GM18520 (cell line): ENCODE results near the gene COL8A2.
A peak's percentile ranks its signal among the peaks of the same experiment; 100 is the strongest.

Source experiments
- ATAC-seq: cut with Tn5 transposase; IDR thresholded peaks from one replicate; pipeline ENCODE4 v1.9.1; 2021; ENCODE audit not compliant: unreplicated experiment

Gene COL8A2

GRCh38 chr1:36157973-36158826 is 33.2 kb upstream of the COL8A2 start:
- ATAC-seq: no peak

DNA sequence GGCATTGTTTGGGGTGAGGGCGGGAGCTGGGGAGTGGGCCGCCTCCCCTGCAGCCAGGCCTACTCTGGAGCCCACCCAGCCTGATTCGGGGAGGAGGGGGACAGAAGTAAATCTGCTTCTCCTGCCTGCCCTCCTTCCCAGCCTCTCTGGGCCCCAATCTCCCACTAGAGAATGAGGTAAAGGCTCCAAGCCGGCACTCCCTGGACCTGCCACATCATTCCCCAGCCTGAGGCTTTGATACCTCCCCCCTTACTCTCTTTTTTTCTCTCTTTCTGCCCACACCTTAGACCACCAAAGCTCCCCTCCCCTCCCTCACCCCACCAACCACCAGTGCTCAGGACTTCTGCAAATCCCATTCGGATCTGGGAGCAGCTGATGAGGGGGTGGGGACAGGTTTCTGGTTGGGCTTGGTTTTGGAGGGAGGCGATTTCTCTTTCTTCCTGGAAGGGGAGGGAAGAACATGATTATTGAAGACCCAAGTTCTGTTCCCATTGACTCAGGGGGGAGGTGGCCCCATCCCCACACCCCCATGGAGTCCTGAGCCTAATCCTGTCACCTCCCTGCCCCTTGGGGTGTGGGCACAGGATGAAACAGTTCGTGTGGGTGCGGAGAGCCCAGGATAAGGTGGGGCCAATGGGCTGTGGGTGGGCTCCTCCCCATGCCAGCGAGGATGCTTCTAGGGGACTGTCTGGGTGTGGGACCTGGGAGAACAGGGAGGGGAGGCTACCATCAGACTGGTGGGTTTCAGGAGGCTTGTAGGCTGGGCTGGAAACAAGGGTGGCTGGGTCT is 32.3 kb upstream of the COL8A2 start:
- ATAC-seq: no peak

- no peak for ATAC-seq
Measured at GRCh38 chr1:36156329-36157114, 31.5 kb upstream of the COL8A2 start.

DNA sequence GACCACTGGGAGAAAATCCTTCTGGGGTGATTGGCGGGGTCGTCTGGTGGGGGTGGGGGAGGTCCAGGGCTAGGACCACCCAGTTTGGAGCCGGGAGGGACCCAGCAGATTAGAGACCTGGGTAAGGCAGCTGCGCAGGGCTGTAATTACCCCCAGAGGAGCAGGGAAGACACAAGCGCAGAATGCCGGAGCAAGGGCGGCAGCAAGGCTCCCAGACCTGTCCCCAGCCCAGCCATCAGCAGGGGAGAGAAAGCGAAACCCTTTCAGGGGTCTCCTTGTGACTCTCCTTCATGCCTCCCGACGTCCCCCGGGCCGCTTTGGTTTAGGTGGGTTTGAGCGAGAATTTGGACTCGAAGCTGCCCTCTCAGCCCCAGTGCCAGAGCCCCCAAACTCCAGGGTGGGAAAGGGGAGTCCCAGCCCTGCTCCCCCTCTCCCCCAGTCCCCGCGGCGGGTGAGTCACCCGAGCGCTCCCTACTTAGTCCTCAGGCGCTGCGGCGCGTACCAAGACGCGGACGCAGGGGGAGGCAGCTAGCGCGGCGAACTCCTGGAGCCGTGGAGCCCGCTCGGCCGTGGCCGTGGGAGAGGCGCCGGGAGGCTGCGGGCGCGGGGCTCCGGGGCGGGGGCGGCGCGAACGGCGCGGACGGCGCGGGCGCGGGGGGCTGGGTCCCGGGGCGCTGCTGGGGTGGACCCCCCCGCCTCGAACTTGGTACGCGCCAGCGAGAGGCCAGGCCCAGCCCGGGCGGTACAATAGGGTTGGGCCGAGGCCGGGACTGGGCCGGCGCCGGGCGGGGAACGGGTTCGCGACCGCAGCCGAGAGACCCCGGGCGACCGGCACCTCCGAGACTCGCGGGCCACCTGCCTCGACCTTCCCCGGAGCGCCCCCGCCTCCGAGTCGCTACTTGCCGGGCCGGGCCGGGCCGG is 30.6 kb upstream of the COL8A2 start, which contains the start of gene MAP7D1:
Gene MAP7D1 (plus strand): TSS at position 753 of the 921 bp plus-strand sequence. CDS start 258 bp downstream, outside the sequence.
- ATAC-seq: peak; percentile 52

- ATAC-seq: no peak
Measured at GRCh38 chr1:36154765-36155407, 29.9 kb upstream of the COL8A2 start.

DNA sequence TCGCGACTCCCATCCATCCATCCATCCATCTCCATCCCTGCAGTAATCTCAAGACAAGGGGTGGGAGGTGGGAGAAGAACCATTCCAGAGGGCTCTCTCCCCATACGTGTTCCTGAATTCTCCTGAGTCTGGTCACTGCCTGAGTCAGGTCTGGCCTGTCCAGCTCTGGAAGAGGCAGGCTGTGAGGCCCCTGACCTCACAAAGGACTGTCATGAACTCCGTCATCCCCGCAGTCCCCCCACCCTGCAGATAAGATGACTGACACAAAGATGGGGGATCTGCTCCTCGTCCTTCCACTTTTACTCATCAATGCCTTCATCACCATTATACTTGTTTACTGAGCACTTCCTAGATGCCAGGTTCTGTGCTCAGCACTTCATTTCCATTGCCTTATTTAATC is 29.3 kb upstream of the COL8A2 start:
- no peak for ATAC-seq

- ATAC-seq: no peak
Measured at GRCh38 chr1:36153476-36153875, 28.5 kb upstream of the COL8A2 start.

DNA sequence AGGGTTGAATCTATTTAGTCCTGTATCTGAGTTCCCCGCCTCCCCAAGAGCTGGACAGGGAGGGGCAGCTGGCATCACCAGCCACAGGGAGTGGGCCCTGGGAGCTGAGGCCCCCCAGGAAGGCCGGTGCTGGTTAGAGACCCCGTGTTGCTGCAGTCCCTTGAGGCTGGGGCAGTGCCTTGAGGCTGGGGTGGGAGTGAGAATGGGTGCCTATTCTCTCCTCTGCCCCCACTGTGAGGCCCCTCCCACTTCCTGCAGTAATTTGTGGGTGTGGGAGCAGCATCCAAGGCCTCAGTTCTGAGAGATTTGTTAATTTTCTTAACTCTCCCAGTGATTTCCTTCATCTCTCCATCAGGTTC is 26.8 kb upstream of the COL8A2 start:
- ATAC-seq: no peak

GRCh38 chr1:36151134-36151844 is 26.3 kb upstream of the COL8A2 start:
- no peak for ATAC-seq

- peak; percentile 47 for ATAC-seq
Measured at GRCh38 chr1:36150296-36151133, 25.5 kb upstream of the COL8A2 start.

GRCh38 chr1:36149973-36150295 is 24.9 kb upstream of the COL8A2 start:
- ATAC-seq: no peak

- ATAC-seq: peak; percentile 88
Measured at GRCh38 chr1:36149237-36149972, 24.4 kb upstream of the COL8A2 start, which contains the start of gene TRAPPC3. Gene TRAPPC3 (minus strand): TSS chr1:36149486. CDS start chr1:36149378, 108 bp downstream.

DNA sequence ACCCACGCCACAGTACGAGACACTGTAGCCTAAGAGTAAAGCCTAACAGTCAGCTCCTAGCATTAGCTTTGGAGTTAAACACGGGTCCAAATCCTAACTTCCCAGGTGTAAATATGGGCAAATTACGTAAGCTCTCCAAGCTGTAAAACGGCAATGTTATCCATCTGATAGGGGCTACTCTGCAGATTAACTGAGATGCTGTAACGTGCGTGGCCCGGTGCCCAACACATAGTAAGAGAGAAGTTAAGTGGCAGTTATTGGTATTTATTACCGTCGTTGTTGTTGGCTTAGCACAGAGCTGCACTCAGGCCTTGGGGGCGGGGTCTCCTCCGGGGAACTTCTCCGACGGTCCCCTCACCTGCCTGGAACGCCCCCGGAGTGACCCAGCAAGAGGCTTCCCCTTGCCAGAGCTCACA is 23.8 kb upstream of the COL8A2 start:
- no peak for ATAC-seq

DNA sequence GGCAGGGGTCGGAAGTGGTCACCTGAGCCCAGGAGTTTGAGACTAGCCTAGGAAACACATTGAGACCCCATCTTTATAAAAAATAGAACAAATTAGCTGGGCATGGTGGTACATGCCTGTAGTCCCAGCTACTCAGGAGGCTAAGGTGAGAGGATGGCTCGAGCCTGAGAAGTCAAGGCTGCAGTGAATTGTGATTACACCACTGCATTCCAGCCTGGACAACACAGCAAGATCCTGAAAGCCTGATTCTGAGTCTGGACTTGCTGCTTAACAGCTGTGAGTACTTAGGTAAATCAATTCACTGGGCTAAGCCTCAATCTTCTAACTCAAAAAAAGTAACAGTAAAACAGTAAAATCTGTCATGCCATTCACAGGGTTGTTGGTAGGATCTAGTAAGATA is 19.4 kb upstream of the COL8A2 start:
- no peak for ATAC-seq

DNA sequence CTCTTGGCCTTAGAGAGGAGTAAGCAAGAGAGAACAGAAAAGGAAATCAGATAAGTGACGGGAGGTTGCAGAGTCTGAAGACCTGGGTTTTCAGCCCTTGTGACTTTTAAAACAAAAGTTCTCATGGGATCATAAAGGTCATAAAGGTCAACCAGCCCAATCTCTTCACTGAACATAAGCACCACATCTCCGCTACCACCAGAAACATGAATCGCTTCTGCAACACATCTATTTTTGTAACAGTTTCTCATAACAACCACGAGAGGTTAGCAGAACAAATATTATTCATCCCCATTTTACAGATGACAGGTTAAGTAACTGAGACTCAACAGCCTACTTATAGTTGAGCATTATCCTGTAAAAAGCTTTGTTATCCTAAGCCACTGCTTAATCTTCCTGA is 18.4 kb upstream of the COL8A2 start:
- peak; percentile 61 for ATAC-seq

- no peak for ATAC-seq
Measured at GRCh38 chr1:36142121-36142520, 17.1 kb upstream of the COL8A2 start.

- ATAC-seq: no peak
Measured at GRCh38 chr1:36139521-36139920, 14.5 kb upstream of the COL8A2 start.

GRCh38 chr1:36137776-36138175 is 12.8 kb upstream of the COL8A2 start:
- no peak for ATAC-seq
